Ishikawa (cell line): ENCODE measurements around the gene ZNF146.

Experiments used
- EGR1 ChIP-seq: IDR thresholded peaks from 2 replicates; pipeline ENCODE4 v1.6.1; 2012
- EP300 ChIP-seq: IDR thresholded peaks from 2 replicates; pipeline ENCODE4 v1.6.1; 2012; ENCODE audit warnings: borderline replicate concordance
- NFIC ChIP-seq: IDR thresholded peaks from 2 replicates; pipeline ENCODE4 v1.6.1; 2012
- TAF1 ChIP-seq: IDR thresholded peaks from 2 replicates; pipeline ENCODE4 v1.6.1; 2012; ENCODE audit warnings: low read depth, mild to moderate bottlenecking
- TCF12 ChIP-seq: IDR thresholded peaks from 2 replicates; pipeline ENCODE4 v1.6.1; 2012; ENCODE audit warnings: low read depth
- TEAD4 ChIP-seq: IDR thresholded peaks from 2 replicates; pipeline ENCODE4 v1.6.1; 2012
- USF1 ChIP-seq: IDR thresholded peaks from 2 replicates; pipeline ENCODE4 v1.6.1; 2012

- TF ChIP-seq EGR1 (no peak), TAF1 (no peak), TEAD4 (no peak), EP300 (no peak), USF1 (no peak), TCF12 (no peak), NFIC (no peak)
Observed at GRCh38 chr19:36225219-36225892, 10.4 kb downstream of the ZNF146 start.
